AG10803 (cell line): Measurements from ENCODE around the gene DYNLRB1.
"Not testable (repeated sequence)": the region's sequence is repeated elsewhere in the genome, so short reads cannot be mapped to it uniquely, and the experiment has no call there.

Experiments
- DNase-seq: peaks from one replicate; pipeline ENCODE4 v3.0.0; 2010; ENCODE audit warnings: low read depth
- H3K4me3 ChIP-seq: 2 replicates; pipeline ENCODE4 v1.5.1; 2011; ENCODE audit warnings: mild to moderate bottlenecking, low read length, control low read depth
- TF ChIP-seq, protein P1 (sequence below): conservative IDR thresholded peaks from 2 replicates; pipeline ENCODE4 v1.5.1; 2011; ENCODE audit warnings: mild to moderate bottlenecking, low read length, control low read depth, inconsistent platforms

The DYNLRB1 gene

GRCh38 chr20:34514897-34515483 lies 1.2 kb upstream of the DYNLRB1 start:
- DNase-seq = no peak
- peak overlapping the region; percentile 94 for H3K4me3 ChIP-seq
- TF ChIP-seq, protein P1, sequence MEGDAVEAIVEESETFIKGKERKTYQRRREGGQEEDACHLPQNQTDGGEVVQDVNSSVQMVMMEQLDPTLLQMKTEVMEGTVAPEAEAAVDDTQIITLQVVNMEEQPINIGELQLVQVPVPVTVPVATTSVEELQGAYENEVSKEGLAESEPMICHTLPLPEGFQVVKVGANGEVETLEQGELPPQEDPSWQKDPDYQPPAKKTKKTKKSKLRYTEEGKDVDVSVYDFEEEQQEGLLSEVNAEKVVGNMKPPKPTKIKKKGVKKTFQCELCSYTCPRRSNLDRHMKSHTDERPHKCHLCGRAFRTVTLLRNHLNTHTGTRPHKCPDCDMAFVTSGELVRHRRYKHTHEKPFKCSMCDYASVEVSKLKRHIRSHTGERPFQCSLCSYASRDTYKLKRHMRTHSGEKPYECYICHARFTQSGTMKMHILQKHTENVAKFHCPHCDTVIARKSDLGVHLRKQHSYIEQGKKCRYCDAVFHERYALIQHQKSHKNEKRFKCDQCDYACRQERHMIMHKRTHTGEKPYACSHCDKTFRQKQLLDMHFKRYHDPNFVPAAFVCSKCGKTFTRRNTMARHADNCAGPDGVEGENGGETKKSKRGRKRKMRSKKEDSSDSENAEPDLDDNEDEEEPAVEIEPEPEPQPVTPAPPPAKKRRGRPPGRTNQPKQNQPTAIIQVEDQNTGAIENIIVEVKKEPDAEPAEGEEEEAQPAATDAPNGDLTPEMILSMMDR = no peak

DNA sequence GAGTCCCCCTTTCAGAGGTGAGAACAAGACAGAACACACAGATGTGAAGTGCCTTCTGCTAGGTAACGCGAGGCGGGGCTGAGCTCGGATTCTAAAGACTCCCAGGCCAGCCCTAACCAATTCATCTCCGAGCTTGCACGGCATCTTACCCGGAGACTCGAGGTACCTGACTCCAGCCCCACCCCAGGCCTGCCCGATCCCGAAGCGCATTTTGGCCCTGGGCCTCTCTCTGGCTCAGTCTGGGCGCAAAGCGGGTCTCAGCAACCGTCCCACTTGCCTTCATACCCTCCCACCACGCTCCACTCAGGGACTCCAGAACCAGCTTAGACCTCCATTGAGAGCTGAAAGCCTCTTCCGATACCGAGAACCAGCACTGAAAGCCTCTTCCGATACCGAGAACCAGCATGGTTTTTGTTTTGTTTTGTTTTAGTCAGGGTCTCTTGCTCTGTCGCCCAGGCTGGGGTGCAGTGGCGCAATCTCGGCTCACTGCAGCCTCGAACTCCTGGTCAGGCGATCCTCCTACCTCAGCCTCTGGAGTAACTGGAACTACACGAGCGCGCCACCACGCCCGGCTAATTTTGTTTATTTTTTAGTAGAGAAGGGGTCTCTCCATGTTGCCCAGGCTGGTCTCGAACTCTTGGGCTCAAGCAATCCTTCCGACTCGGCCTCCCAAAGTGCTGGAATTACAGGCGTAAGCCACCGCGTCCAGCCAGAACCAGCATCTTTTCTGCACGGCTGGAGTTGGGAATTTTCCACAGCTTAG lies 557 bp upstream of the DYNLRB1 start:
- DNase-seq = no peak
- TF ChIP-seq, protein P1 = no peak; the same call in 1 of the 2 replicates
- peak overlapping the region; percentile 94 for H3K4me3 ChIP-seq

GRCh38 chr20:34517114-34517505 lies 888 bp downstream of the DYNLRB1 start:
- peak overlapping the region; percentile 94 for H3K4me3 ChIP-seq
- TF ChIP-seq, protein P1 = no peak
- DNase-seq = peak; percentile 21

GRCh38 chr20:34518863-34519262 lies 2.6 kb downstream of the DYNLRB1 start:
- DNase-seq, H3K4me3 ChIP-seq: not testable (repeated sequence)

DNA sequence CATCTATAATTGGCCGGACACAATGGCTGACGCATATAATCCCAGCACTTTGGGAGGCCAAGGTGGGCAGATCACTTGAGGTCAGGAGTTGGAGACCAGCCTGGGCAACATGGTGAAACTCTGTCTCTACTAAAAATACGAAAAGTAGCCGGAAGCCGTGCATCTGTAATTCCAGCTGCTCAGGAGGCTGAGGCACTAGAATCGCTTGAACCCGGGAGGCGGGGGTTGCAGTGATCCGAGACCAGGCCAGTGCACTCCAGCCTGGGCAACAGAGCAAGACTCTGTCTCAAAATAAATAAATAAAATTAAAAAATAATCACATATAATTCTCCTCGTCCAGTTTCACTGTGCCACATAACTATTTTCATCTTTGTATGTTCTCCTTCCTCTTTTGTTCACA lies 3.6 kb downstream of the DYNLRB1 start:
- not testable (repeated sequence) for H3K4me3 ChIP-seq, DNase-seq

DNA sequence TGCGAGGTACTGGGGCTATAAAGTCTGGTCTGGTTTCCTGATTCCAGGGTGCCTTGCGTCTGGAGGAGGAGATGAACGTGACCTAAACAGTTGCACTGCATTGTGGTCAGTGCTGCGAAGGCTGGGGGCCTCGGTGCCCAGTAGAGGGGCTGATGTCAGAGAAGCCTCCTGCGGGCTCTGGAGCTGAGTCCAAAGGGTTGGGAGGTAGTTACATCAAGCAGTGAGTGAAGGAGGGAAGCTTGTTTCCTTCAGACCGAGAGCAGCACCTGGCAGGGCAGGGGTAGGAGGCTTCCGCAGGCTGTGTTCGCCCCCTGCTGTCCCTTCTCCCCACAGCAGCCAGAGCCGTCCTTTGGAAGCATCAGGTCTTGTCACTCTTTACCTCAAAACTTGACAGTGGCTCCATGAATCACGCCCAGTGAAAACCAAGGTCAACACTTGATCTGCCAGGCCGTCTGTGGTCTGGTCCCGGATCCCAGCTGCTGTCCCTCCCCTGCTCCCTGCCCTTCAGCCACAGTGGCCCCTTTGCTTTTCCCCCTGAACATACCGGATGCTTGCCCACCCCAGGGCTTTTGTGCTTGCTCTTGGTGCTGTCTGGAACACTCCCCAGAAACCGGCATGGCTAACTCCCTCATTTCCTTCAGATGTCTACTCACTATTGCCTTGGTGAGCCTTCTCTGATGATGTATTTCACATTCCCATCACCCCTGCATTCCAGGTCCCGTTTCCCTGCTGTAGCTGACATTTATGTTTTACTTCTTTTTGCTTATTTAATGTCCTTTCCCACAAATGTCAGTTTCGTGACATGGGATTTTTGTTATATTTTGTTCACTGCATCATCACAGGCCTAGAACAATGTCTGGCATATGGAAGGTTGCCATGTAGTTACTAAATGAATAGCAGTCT lies 7.0 kb downstream of the DYNLRB1 start:
- TF ChIP-seq, protein P1 = peak; percentile 57
- DNase-seq = peak; percentile 89
- no peak overlapping the region for H3K4me3 ChIP-seq

DNA sequence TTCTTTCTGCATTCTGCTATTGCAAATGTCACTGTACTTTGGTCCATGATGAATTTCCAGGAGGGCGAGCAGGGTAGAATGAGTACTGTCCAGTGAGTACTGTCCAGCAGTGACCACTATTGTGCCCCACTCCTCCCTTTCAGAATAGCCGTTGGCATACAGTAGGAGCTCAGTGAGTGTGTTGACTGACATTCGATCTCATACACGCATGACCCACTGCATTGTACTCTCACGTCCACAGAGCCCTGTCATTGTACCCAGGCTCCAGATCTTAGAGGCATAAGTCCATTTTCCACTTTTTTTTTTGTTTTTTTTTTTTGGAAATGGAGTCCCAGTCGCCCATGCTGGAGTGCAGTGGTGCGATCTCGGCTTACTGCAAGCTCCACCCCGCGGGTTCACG lies 8.2 kb downstream of the DYNLRB1 start:
- TF ChIP-seq, protein P1 = no peak
- DNase-seq = no peak
- no peak overlapping the region for H3K4me3 ChIP-seq
